ENCODE results near the gene KCNK7. TPM values are rescaled to one million over a fixed set of nuclear protein-coding genes. Genes with fewer than 3 reads are reported as not detected.

Gene KCNK7
- total RNA-seq, 1 donor from 2014 or later: 0.84 TPM

DNA sequence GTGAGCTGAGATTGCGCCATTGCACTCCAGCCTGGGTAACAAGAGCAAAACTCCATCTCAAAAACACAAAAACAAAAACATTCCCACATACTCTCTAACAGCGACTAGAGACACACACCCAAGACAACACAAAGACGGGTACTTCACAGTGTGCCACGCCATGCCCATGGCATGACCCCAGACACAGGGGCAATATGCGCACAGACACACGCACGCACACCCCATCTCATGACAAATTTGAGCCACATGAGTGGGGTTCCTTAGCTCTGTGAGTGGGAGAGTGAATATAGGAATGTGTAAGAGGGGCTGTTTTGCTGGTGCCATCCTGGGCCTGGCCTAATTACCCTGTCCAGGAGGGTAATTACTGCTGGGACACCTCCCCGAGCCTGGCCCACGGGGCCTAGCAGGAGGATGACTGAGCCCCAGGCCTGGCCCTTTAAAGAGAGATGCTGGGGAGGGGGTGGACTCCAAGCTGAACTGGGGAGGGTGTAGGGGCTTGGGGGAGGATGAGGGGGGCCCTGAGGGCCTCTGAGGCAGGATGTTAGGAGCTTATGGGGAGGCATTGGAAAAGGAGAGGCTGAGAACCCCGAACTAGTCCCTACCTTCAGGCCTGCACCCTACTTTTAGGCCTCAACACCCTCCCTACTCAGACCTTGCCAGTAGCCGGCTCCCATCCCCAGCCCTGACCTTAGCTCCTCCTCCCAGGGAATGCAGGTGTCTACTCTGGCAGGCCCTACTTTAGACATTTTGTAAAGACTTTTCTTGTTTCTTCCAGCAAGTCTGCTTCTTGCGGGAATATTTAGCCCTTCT is 38.9 kb downstream of the KCNK7 start:
- peak overlapping the region; percentile 84 for H3K9ac ChIP-seq (ENCODE audit: low read length)
- no peak for TF ChIP-seq EZH2 (IDR thresholded peaks at IDR 0.05; ENCODE audit: insufficient read depth, low read length)
- TF ChIP-seq, protein P1, sequence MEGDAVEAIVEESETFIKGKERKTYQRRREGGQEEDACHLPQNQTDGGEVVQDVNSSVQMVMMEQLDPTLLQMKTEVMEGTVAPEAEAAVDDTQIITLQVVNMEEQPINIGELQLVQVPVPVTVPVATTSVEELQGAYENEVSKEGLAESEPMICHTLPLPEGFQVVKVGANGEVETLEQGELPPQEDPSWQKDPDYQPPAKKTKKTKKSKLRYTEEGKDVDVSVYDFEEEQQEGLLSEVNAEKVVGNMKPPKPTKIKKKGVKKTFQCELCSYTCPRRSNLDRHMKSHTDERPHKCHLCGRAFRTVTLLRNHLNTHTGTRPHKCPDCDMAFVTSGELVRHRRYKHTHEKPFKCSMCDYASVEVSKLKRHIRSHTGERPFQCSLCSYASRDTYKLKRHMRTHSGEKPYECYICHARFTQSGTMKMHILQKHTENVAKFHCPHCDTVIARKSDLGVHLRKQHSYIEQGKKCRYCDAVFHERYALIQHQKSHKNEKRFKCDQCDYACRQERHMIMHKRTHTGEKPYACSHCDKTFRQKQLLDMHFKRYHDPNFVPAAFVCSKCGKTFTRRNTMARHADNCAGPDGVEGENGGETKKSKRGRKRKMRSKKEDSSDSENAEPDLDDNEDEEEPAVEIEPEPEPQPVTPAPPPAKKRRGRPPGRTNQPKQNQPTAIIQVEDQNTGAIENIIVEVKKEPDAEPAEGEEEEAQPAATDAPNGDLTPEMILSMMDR (IDR thresholded peaks at IDR 0.05; ENCODE audit: insufficient read depth, low read depth, low read length): no peak
- H3K27me3 ChIP-seq (ENCODE audit: insufficient read depth, low read length): no peaks in the 10 kb centered on the region
- Mint-ChIP-seq H3K4me3 (ENCODE audit: unreplicated experiment) (peak overlapping the region; percentile 83), H3K4me1 (ENCODE audit: low read depth, unreplicated experiment) (peaks cover 29% of the 10 kb centered on the region), H3K36me3 (ENCODE audit: low read depth, unreplicated experiment) (peaks cover 7% of the 10 kb centered on the region), H3K9me3 (ENCODE audit: unreplicated experiment) (peaks cover 1% of the 10 kb centered on the region), H3K27me3 (ENCODE audit: low read depth, unreplicated experiment) (peaks cover 16% of the 10 kb centered on the region), H3K27ac (ENCODE audit: unreplicated experiment) (peak overlapping the region; percentile 90)
- peaks cover 67% of the 10 kb centered on the region for H3K4me1 ChIP-seq (ENCODE audit: insufficient read depth, low read length)
- peak overlapping the region; percentile 94 for H3K4me2 ChIP-seq (ENCODE audit: low read length)
- H3K79me2 ChIP-seq (ENCODE audit: insufficient read depth, low read length): peaks cover 37% of the 10 kb centered on the region
- no peaks in the 10 kb centered on the region for H3K9me3 ChIP-seq (ENCODE audit: insufficient read depth, low read depth, low read length)
- DNase-seq (ENCODE audit: low read depth): no peak
- H3K27ac ChIP-seq (ENCODE audit: low read depth, low read length): peak overlapping the region; percentile 55
- no peak overlapping the region for H2AFZ ChIP-seq (ENCODE audit: low read depth, low read length)
- no peak for FAIRE-seq
- peaks cover 39% of the 10 kb centered on the region for H4K20me1 ChIP-seq (ENCODE audit: insufficient read depth, low read length)
- peak overlapping the region; percentile 58 for H3K4me3 ChIP-seq (ENCODE audit: insufficient read depth, low read depth, low read length)
- H3K36me3 ChIP-seq (ENCODE audit: insufficient read depth, low read length): peaks cover 5% of the 10 kb centered on the region

DNA sequence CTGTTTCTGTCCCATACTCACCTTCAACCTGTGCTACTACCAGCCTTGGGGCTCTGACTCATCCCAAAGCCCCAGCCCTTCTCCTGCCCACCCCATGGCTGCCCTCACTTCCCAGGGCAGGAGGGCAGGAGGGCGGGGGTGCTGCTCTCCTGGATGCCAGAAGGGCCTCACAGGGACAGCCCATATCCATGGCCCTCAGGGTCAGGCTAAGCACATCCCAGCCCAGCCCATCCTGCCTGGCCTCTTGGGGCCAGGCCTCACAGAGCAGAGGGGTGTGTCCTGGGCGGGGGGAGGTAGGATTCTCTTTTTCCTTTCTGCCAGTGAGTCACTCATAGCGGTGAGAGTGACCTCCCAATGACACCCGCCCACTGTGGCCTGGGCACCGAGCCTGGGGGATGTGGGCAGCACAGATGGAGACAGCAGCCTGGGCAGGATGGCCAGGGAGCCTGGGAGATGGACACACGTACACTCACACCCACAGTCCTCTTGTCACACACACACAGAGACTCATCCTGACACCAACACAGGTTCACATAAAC is 39.8 kb downstream of the KCNK7 start:
- Histone ChIP-seq H4K20me1 (ENCODE audit: insufficient read depth, low read length) (peaks cover 48% of the 10 kb centered on the region), H3K9ac (ENCODE audit: low read length) (peak overlapping the region; percentile 32), H3K27me3 (ENCODE audit: insufficient read depth, low read length) (no peaks in the 10 kb centered on the region), H3K27ac (ENCODE audit: low read depth, low read length) (peak overlapping the region; percentile 11), H3K4me2 (ENCODE audit: low read length) (peak overlapping the region; percentile 94), H2AFZ (ENCODE audit: low read depth, low read length) (no peak overlapping the region), H3K4me3 (ENCODE audit: insufficient read depth, low read depth, low read length) (peak overlapping the region; percentile 58), H3K36me3 (ENCODE audit: insufficient read depth, low read length) (peaks cover 8% of the 10 kb centered on the region), H3K4me1 (ENCODE audit: insufficient read depth, low read length) (peaks cover 61% of the 10 kb centered on the region), H3K9me3 (ENCODE audit: insufficient read depth, low read depth, low read length) (no peaks in the 10 kb centered on the region), H3K79me2 (ENCODE audit: insufficient read depth, low read length) (peaks cover 37% of the 10 kb centered on the region)
- DNase-seq (ENCODE audit: low read depth) (peak; percentile 83), FAIRE-seq (no peak)
- Mint-ChIP-seq H3K27ac (ENCODE audit: unreplicated experiment) (no peak overlapping the region), H3K9me3 (ENCODE audit: unreplicated experiment) (peaks cover 3% of the 10 kb centered on the region), H3K27me3 (ENCODE audit: low read depth, unreplicated experiment) (peaks cover 21% of the 10 kb centered on the region), H3K4me3 (ENCODE audit: unreplicated experiment) (peak overlapping the region; percentile 71), H3K36me3 (ENCODE audit: low read depth, unreplicated experiment) (peaks cover 8% of the 10 kb centered on the region), H3K4me1 (ENCODE audit: low read depth, unreplicated experiment) (peaks cover 30% of the 10 kb centered on the region)
- TF ChIP-seq EZH2 (IDR thresholded peaks at IDR 0.05; ENCODE audit: insufficient read depth, low read length): no peak
- TF ChIP-seq, protein P1 (IDR thresholded peaks at IDR 0.05; ENCODE audit: insufficient read depth, low read depth, low read length): no peak

All from astrocyte (in vitro differentiated cells and primary cell).